NCI-H1694 (cell line): Measurements from ENCODE around the gene SMYD3.
A peak's percentile ranks its signal among the peaks of the same experiment; 100 is the strongest.
"Not testable (repeated sequence)": the region's sequence is repeated elsewhere in the genome, so short reads cannot be mapped to it uniquely, and the experiment has no call there.

ENCODE experiments used
- DNase-seq: peaks from one replicate; lab custom pipeline; 2025; lab: John Stamatoyannopoulos, UW

The SMYD3 gene

DNA sequence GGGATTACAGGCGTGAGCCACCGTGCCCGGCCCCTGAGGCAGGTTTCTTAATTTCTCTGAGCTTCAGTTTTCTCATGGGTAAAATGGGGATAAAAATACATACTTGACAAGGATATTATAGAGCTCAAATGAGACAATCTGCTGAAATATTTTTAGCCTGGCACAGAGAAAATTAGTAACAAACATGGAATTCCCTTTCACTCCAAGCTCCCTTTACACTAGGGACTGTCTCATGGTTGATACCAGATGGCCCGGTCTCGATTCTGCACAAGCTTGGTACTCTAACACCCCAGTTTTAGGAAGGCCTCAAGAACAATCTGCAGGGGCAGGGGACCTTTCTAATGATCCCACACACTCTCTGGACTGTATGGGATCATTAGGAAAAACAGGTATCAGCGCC lies 671.7 kb downstream of the SMYD3 start:
- DNase-seq = no peak

DNA sequence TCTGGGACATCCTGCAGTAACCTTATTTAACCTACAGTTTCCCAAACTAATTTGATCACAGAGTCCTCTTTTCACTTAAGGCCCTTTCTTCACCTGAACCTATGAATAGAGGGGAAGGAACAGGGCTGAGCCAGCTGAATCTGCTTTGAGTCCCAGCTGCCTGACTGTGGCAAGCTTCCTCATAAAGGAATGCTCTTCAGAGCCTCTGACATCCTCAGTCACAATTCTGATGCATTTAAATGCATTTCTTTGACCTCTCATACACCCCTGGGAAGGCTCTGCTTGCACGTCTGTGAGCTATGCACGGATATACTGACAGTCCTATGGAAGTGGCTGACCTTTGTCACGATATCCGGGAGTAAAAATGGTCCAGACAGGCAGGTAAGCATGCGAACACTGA lies 673.1 kb downstream of the SMYD3 start:
- no peak for DNase-seq

DNA sequence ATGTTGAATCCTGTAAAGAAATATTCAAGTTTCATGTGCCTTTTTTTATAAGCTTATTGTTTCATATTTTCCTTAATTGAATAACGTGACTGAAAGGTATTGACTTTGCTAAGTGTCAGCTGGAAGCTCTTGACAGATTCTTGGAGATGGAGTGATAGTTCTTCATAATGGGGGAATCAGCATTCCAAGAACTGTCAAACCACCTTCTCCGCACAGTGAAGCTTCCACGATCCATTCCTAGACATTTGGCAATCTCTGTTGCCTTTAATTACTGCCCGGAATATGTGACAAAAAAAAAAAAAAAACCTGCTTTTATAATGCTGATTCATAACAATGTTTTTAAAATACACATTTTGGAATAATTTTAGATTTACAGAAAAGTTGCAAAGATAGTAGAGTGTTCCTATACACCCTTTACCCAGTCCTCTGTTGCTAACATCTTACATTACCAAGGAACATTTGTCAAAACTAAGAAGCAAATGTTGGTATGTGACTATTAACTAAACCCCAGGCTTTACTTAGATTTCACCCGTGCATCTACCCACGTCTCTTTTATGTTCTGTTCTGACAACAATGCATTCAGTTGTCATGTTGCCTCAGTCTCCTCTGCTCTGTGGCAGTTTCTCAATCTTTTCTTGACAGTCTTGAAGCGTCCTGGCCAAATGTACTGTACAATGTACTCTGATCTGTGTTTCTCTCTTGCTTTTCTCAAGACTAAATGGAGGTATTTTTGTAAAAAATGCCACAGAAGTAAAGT lies 674.1 kb downstream of the SMYD3 start:
- no peak for DNase-seq

DNA sequence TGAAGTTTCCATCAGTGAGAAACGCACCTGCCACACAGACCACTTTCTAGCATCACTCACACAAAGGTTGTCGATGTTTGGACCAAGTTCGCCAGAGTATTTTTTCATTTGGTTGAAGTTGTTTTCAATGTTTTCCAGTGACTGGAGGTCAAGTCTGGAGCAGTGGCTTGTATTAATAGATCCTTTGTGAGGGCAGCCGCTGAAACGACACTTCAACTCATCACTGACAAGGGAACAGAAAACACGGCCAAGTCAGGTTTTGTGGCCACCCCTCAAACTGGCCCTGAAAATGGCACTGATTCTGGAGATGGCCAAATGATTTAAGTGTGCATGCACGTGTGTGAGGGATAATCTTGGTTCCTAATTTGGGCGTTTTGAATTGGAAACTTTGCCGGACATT lies 675.6 kb downstream of the SMYD3 start:
- DNase-seq = no peak

DNA sequence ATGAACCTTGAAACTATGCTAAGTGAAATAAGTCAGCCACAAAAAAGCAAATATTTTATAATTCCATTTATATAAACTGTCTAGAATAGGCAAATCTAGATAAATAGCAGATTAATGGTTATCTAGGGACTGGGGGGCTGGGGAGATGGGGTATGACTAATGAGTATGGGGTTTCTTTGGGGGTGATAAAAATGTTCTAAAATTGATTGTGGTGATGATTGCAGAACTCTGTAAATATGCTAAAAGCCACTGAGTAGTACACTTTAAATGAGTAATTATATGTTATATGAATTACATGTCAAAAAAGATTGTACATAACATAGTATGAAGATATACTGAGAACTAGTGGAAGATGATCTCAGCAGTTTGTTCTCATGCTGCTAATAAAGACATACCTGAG lies 677.3 kb downstream of the SMYD3 start:
- DNase-seq = no peak

DNA sequence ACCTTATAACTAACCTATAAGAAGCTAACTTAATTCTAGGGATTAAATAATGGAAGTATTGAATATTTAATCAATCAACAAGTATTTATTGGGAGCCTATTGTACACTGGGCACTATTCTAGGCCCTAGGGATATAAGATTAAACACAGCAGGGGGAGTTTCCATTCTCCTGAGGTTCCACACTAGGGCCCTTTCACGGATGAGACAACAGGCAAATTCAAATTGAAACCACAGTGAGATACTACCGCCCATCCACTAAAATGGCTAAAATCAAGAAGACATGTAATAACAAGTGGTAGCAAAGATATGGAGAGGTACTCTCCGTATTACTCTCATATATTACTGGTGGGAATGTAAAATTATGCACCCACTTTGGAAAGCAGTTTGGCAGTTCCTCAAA lies 677.9 kb downstream of the SMYD3 start:
- DNase-seq = no peak

DNA sequence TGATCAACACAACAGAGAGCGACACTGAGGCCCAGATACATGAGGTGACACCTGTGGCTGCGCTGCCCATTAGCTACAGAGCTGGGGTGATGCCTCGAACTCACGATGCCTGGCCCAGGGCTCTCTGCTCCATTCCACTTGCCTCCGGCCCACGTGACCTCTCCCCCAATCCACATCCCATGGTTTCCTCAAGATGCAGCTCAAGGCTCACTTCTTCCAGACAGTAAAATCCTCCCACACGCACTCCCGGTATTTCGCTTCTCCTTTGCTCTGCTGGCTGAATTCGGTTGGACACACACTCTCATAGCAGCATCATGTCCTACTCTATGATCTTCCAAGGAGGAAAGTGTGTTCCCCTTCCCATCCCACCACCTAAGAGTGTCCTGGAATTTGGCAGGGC lies 679.8 kb downstream of the SMYD3 start:
- DNase-seq = no peak

DNA sequence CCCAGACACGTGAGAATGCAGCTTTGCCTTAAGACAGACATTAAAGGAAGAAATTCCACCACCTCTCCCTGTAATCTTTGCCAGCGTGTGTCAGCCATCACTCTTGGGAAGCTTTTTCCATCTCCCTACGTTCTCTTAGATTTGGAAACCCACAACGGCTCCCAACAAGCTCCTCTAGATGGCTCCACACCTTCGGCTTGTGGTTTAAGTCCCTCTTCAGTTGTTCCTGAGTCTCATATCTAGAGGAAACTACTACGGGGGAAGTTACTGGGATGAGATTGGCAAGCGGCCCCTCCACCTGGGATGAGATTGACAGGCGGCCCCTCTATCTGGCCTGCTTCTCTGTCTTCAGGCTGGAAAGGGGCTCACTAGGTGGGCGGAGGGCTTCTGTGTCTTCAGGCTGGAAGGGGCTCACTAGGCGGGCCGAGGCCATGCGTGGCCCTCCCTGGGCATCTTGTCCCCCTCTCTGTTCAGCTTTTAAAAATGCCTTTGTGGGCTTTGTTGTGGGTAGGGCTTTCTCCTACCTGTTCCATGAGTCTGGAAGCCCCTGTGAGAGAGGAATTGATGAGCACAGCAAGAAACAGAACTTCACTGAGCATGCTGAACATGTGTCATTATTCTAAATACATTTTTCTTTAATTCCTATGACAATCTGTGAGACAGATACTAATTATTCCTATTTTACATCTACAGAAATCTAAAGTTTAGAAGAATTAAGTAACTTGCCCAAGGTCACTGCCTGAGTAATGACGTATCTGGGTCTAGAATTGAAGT lies 681.8 kb downstream of the SMYD3 start:
- DNase-seq = no peak

DNA sequence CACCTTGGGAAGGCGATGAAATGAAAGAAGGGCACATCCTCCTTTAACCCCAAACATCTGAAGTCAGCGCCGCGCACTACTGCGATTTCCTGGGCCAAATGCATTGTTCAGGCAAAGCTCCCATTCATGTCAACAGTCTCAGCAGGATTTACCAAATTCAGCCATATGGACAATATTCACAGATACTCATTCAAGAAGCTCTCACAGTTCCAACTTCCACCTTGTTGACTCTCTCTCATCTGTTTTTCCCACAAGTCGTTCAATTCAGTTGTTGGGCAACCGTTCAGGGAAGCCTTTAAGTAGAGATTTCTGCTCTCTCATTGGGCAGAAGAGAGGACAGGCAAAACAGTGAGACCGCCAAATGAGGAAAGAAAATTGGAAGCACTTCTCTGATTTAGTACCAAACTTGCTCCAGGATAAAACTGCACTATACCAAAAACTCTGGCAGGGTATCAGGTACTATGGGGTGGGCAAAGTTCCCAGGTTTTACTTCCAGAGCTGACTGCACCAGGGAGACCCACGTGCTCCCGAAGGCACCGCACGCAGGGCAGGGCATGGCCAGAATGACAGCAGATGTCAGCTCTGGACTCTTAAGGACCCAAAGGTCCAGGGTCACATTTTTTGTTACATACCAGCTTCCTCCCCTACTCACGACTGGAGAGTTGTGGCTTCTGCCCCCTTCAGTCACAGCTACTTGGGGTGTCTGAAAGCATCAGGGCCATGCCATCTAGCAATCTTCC lies 683.5 kb downstream of the SMYD3 start:
- DNase-seq = no peak

DNA sequence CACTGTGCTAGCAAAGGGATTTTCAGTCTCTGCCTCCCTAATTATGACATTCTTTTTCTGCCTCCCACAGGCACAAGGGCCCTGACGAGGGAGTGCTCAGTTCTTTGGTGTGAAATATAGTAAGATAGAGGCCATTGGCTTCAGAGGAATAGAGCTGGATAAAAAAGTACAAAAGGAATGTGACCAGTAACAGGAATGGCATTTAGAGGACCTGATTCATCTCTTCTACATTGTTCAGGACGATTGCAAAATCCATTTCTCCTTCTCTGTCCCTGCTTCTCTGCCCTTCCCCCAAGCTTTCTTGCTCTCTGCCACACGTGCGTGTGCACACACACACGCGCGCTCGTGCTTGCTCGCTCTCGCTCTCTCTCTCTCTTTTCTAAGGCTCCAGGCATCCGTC lies 684.1 kb downstream of the SMYD3 start:
- no peak for DNase-seq

DNA sequence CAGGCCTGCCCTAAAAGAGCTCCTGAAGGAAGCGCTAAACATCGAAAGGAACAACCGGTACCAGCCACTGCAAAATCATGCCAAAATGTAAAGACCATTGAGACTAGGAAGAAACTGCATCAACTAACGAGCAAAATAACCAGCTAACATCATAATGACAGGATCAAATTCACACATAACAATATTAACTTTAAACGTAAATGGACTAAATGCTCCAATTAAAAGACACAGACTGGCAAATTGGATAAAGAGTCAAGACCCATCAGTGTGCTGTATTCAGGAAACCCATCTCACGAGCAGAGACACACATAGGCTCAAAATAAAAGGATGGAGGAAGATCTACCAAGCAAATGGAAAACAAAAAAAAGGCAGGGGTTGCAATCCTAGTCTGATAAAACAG lies 688.7 kb downstream of the SMYD3 start:
- not testable (repeated sequence) for DNase-seq

DNA sequence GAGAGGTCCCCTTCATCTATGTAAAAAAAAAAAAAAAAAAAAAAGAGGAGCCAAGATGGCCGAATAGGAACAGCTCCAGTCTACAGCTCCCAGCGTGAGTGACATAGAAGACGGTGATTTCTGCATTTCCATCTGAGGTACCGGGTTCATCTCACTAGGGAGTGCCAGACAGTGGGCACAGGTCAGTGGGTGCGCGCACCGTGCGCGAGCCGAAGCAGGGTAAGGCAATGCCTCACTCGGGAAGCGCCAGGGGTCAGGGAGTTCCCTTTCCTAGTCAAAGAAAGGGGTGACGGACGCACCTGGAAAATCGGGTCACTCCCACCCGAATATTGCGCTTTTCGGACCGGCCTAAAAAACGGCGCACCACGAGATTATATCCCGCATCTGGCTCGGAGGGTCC lies 690.6 kb downstream of the SMYD3 start:
- not testable (repeated sequence) for DNase-seq

DNA sequence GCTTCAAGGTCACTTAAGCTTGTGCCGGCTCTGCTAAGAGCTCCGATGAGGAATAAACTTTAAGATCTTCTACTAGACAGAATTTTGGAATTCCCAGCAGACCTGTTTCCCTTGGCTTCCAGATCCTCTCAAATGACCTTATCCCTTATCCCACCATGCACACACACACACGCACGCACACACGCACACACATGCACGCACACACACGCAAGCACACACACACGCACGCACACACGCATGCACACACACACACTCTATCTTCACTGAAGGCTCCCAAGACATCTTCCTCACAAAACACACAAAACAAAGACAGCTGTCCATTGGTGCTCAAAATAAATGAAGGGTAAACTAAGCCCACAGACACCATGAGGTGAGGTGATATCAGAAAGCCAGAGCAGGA lies 692.4 kb downstream of the SMYD3 start:
- DNase-seq = no peak

DNA sequence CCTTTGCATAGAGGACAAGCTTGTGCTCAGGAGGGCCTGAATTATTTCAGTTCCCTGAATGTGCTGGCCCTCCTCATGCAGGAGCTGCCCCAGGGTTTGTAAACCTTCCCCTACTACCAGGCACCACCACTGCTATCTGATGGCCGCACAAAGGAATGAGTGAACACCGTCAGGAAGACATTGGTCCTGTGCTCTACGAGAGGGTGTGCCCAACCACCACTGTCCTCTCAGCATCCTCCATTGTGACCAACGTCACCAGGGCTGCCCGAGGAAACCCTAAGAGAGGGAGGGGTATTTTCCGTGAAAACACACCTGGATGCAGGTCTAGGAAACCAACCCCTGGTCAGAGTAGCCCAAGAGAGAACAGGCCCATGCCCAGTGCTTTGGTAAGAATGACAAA lies 694.8 kb downstream of the SMYD3 start:
- DNase-seq = no peak

DNA sequence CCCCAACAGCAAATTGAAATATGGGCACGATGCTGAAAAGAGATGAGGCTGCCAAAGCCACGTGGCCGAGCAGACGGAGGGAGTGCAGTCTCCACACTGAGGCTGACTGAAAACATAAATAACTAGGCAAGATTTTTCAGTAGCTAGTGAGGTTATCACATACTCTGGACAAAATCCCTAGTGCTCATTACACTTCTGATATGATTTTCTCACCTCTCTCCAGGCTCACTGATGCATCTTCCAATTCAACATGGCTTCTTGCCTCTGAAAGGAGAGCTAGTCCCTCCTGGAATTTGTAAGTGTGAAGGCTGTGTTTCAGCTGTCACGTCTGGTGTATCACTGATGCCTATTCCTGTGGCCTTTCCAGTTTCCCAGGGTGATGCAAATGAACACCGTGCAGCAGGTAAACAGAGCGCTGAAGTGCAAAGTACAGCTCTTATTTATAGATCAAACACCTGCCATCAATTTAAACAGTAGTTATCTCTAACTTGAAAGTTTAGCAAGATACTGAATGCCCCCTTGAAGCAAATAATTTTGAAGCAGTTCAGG lies 696.2 kb downstream of the SMYD3 start:
- DNase-seq = peak; percentile 49

DNA sequence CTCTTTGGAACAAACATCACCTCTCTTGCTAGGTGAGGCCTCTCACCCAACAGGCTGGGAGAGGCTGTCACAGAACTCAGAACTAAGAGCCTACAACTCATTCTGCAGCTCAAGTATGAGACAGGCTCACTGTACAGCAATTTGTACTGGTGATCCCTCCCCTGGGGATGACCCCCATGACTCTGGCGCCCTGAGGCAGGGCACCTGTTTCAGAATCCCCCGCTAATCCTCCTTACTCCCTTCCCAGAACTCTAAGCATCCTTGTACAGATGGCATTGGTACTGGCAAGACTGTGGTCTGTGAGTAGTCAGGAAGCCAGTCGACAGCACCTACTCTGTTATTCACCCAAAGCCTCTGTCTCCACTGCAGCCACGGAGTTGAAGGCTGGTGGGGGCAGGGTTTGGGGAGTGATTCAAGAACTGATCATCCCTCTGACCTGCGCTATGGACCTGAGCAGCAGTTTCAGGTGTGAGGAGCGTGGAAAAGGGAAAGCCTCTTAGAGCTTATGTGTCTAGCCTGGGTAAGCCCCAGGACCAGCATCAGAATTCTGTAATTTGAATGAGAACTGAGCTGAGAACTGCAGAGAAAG lies 696.8 kb downstream of the SMYD3 start:
- no peak for DNase-seq

DNA sequence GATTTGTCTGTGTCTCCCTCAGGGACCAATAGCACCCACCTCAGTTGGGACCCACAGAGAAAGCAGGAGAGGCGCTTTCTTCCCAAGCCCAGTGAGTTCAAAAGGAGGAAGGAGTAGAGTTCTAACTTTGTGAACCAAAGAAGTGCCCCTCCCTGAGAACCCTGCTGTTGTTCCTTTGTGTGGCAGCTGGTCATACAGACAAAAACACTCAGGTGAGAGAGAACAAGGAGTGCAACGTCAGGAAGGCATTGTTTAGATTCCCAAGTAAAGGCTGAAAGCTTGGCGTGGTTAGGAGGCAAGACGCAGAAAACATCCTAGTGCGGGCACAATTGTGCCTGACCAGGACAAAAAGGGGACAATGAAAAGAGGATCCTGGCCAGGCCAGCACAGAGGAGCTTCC lies 697.7 kb downstream of the SMYD3 start:
- DNase-seq = no peak

DNA sequence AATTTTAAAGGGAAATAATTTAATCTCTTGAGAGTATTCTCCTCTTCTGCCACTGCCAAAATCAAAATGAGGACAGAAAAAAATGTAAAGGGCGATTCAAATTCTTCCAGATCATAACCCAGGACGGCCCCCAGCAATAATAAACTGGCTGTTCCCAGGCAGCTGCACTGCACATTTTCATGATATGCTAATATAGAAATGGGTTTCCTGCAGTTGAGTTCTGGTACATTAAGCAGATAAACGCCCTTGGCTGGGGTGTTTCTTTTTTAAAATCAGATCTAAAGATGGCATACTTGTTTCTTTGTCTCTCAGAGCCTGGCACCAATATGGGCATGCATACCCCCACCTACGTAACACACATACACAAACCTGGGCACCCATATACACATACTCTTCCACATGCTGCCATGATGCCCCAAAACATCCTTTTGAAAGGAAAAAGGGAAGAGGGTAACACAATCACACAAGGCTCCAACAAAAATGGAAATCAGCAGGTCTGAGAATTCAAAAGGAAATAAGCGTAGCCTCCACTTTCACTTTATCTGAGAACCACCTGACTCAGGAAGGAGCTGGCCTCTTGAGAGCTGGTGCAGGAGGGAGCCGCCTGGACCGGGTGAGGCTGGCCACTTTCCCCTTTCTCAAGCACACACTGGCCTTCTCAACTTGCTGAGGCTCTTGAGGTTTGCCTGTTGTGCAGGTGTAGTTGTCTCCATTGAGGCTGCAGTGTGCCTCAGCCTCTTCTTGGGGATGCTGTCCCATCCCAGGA lies 698.9 kb downstream of the SMYD3 start:
- DNase-seq = no peak

DNA sequence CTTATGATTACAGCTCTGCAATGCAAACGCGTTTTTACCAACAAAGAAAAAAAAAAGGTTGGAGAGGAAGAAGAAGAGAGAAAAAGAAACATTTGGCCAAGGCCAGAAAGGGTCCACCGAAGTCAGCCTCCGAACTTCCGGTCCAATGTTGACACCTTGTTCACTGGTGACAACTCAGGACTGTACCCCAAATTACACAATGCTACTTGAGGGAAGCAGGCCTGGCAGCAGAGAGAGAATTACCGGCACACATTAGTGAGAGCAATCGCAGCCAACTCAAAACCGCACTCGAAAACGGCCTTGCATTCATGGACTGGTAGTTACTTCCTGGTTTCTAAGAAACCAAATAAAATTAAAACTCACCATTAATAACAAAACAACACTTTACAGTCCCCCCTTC lies 699.8 kb downstream of the SMYD3 start:
- no peak for DNase-seq

DNA sequence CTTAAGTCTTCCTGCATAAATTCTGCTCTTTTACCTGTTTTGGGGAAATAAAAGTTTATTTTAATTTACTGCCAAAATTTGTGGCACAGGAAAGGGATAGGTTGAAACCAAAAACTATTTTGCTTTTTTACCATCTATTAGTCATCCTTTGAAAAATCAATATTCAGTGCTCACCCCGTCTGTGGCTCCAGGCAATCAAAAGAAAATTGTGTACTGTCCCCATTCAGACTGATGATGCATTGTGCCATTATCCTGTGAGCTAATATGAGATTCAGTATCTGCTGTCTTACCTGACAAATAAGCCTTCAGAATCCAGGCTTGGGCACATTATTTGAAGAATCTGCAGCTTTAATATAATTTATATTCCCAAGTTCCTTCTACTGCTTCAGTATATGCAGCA lies 701.5 kb downstream of the SMYD3 start:
- no peak for DNase-seq

DNA sequence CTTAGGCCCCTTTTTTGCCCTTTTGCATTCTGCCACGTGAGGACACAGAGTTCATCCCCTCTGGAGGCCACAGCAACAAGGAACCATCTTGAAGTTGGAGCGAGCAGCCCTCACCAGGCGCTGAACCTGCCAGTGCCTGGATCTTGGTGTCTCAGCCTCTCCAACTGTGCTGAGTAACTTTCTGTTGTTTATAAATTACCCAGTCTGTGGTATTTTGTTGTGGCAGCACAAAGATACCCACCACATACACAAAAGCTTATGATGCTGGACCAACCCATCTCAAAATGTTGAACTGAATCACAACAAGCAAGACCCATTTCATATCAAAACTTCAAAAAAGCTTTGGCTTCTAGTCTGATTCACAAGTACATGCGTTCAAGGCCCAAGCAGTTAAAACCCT lies 702.4 kb downstream of the SMYD3 start:
- DNase-seq = no peak

DNA sequence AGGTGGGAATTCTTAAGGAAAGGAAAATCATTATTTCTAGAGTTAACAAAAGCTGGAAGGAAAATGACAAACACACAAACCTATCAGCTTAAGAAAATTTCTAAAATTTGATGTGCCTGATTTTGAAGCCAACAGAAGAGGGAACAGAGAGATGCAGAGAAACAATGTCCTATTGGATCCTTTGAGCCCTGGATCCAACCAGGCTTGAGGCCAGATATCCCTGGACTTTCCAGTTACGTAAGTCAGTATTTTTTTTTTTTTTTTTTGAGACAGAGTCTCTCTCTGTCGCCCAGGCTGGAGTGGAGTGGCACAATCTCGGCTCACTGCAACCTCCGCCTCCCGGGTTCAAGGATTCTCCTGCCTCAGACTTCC lies 703.4 kb downstream of the SMYD3 start:
- DNase-seq = no peak
